Astrocyte of the spinal cord (primary cell): Measurements from ENCODE around the gene RPL37A.
A peak's percentile ranks its signal among the peaks of the same experiment; 100 is the strongest.

Experiments
- DNase-seq: peaks from one replicate; pipeline ENCODE4 v3.0.0; 2011; ENCODE audit warnings: low read depth, low spot score
- H3K4me3 ChIP-seq: 2 replicates; pipeline ENCODE4 v1.5.1; 2011; ENCODE audit warnings: low read depth, mild to moderate bottlenecking, low read length, moderate library complexity
- CTCF ChIP-seq: IDR thresholded peaks from 2 replicates; pipeline ENCODE4 v1.5.1; 2012; ENCODE audit warnings: low read depth, mild to moderate bottlenecking, low read length, inconsistent platforms
- in situ Hi-C: cut with HindIII; loops from 2 replicates; pipeline ENCODE4 v1.10.0; 2017; ENCODE audit warnings: low sequenced_read_pairs

The RPL37A gene

GRCh38 chr2:216485745-216486144 lies 12.9 kb upstream of the RPL37A start:
- in situ Hi-C loops, result no loop called here
- no peak overlapping the region for H3K4me3 ChIP-seq
- no peak for DNase-seq

GRCh38 chr2:216486271-216486670 lies 12.4 kb upstream of the RPL37A start:
- no peak overlapping the region for H3K4me3 ChIP-seq
- TF ChIP-seq CTCF, result no peak
- in situ Hi-C loops, result no loop called here
- DNase-seq, result no peak

More at GRCh38 chr2:216485745-216486144, 12.9 kb upstream of the RPL37A start:
- no peak for TF ChIP-seq CTCF

- DNase-seq, result no peak
- no peak for TF ChIP-seq CTCF
- in situ Hi-C loops, result no loop called here
- H3K4me3 ChIP-seq, result no peak overlapping the region
Measured at GRCh38 chr2:216486708-216487107, 11.9 kb upstream of the RPL37A start.

GRCh38 chr2:216490061-216490460 lies 8.6 kb upstream of the RPL37A start:
- DNase-seq, result peak; percentile 72

GRCh38 chr2:216491793-216492596 lies 6.6 kb upstream of the RPL37A start:
- no peak overlapping the region for H3K4me3 ChIP-seq
- TF ChIP-seq CTCF, result no peak
- DNase-seq, result no peak
- in situ Hi-C loops, result no loop called here

More at GRCh38 chr2:216490061-216490460, 8.6 kb upstream of the RPL37A start:
- in situ Hi-C loops, result no loop called here
- TF ChIP-seq CTCF, result no peak
- H3K4me3 ChIP-seq, result no peak overlapping the region

- in situ Hi-C loops, result no loop called here
- no peak for TF ChIP-seq CTCF
- DNase-seq, result peak; percentile 84
- H3K4me3 ChIP-seq, result no peak overlapping the region
Measured at GRCh38 chr2:216492597-216493333, 5.9 kb upstream of the RPL37A start.
